GM12891 (cell line): ENCODE results near the gene TRIM37.

Source experiments
- POLR2A ChIP-seq: IDR thresholded peaks from 2 replicates; pipeline ENCODE4 v1.6.1; 2011; ENCODE audit warnings: low read depth, low read length, control low read depth
- POLR2AphosphoS5 ChIP-seq: IDR thresholded peaks from 2 replicates; pipeline ENCODE4 v1.6.1; 2011; ENCODE audit warnings: low read depth, low read length, control low read depth
- POU2F2 ChIP-seq: IDR thresholded peaks from 2 replicates; pipeline ENCODE4 v1.6.1; 2011; ENCODE audit warnings: low read depth, mild to moderate bottlenecking, control low read depth, low read length, moderate library complexity
- TAF1 ChIP-seq: IDR thresholded peaks from 2 replicates; pipeline ENCODE4 v1.6.1; 2011; ENCODE audit warnings: low read depth, low read length, control low read depth

- TF ChIP-seq POLR2A (no peak), POLR2AphosphoS5 (no peak), TAF1 (no peak), POU2F2 (no peak)
Measured at GRCh38 chr17:59108400-59109102, 1.9 kb upstream of the TRIM37 start.
